ENCODE data around the gene FOXN3. TPM values are rescaled to one million over a fixed set of nuclear protein-coding genes. Genes with fewer than 3 reads are reported as not detected.

Gene FOXN3
- total RNA-seq, 1 experiment from 2014 or later = 8.8 TPM

GRCh38 chr14:89458713-89459420 is 41.8 kb upstream of the FOXN3 start:
- no peaks in the 10 kb centered on the region for H3K27me3 ChIP-seq (ENCODE audit: control insufficient read depth, insufficient read depth, low read length)
- CTCF ChIA-PET = no interaction called here
- POLR2A ChIA-PET = no interaction called here
- no peaks in the 10 kb centered on the region for H3K36me3 ChIP-seq (ENCODE audit: control insufficient read depth, insufficient read depth, low read length)
- no peak overlapping the region for H3K4me3 ChIP-seq (ENCODE audit: low read depth in 2 of 2, low read length in 2 of 2)
- H3K4me1 ChIP-seq (ENCODE audit: control insufficient read depth, insufficient read depth, low read length) = no peaks in the 10 kb centered on the region
- no peak for ATAC-seq
- no peak for TF ChIP-seq TCF7L2 (IDR thresholded peaks at IDR 0.05; ENCODE audit: low read depth, low read length)
- TF ChIP-seq SIN3A (IDR thresholded peaks at IDR 0.05; ENCODE audit: borderline replicate concordance, insufficient read depth, low read depth, low read length) = no peak
- TF ChIP-seq CTCF (IDR thresholded peaks at IDR 0.05) = no peak
- TF ChIP-seq REST (IDR thresholded peaks at IDR 0.05; ENCODE audit: insufficient read depth in 1 of 2, low read depth in 2 of 2, low read length in 1 of 2) = no peak
- no peak for TF ChIP-seq POLR2AphosphoS5 (IDR thresholded peaks at IDR 0.05; ENCODE audit: low read depth, low read length)
- no peaks in the 10 kb centered on the region for H3K9me3 ChIP-seq (ENCODE audit: control insufficient read depth, insufficient read depth, low read depth, low read length)
- intact Hi-C loops (cut with micrococcal nuclease; ENCODE audit: unreplicated experiment) (no loop called here), in situ Hi-C loops (cut with HindIII; ENCODE audit: low pct_unique_long_range_greater_than_20kb, low sequenced_read_pairs) (no loop called here)
- DNase-seq (ENCODE audit: low read depth, low spot score) = no peak
- BruUV-seq (replicated peaks) = no TSS peak
- H3K27ac ChIP-seq (ENCODE audit: low read length) = no peak overlapping the region

- ChIA-PET CTCF (no interaction called here), POLR2A (no interaction called here)
- no peaks in the 10 kb centered on the region for H3K9me3 ChIP-seq (ENCODE audit: control insufficient read depth, insufficient read depth, low read depth, low read length)
- no peaks in the 10 kb centered on the region for H3K27me3 ChIP-seq (ENCODE audit: control insufficient read depth, insufficient read depth, low read length)
- no peak overlapping the region for H3K27ac ChIP-seq (ENCODE audit: low read length)
- BruUV-seq (replicated peaks) = no TSS peak
- no peak overlapping the region for H3K4me3 ChIP-seq (ENCODE audit: low read depth in 2 of 2, low read length in 2 of 2)
- no peaks in the 10 kb centered on the region for H3K36me3 ChIP-seq (ENCODE audit: control insufficient read depth, insufficient read depth, low read length)
- ATAC-seq (no peak), DNase-seq (ENCODE audit: low read depth, low spot score) (no peak)
- TF ChIP-seq CTCF (IDR thresholded peaks at IDR 0.05) = no peak
- no peak for TF ChIP-seq POLR2AphosphoS5 (IDR thresholded peaks at IDR 0.05; ENCODE audit: low read depth, low read length)
- TF ChIP-seq REST (IDR thresholded peaks at IDR 0.05; ENCODE audit: insufficient read depth in 1 of 2, low read depth in 2 of 2, low read length in 1 of 2) = no peak
- no peak for TF ChIP-seq TCF7L2 (IDR thresholded peaks at IDR 0.05; ENCODE audit: low read depth, low read length)
- TF ChIP-seq SIN3A (IDR thresholded peaks at IDR 0.05; ENCODE audit: borderline replicate concordance, insufficient read depth, low read depth, low read length) = no peak
- intact Hi-C loops (cut with micrococcal nuclease; ENCODE audit: unreplicated experiment) (no loop called here), in situ Hi-C loops (cut with HindIII; ENCODE audit: low pct_unique_long_range_greater_than_20kb, low sequenced_read_pairs) (no loop called here)
- no peaks in the 10 kb centered on the region for H3K4me1 ChIP-seq (ENCODE audit: control insufficient read depth, insufficient read depth, low read length)
These were observed 40.0 kb upstream of the FOXN3 start for GRCh38 chr14:89457007-89457406.
